Osteoblast (primary cell): Measurements from ENCODE around the gene ARID3C. TPM values are rescaled to one million over a fixed set of nuclear protein-coding genes. Genes with fewer than 3 reads are reported as not detected.

ENCODE experiments used
- DNase-seq: peaks from one replicate; pipeline ENCODE4 v3.0.0; 2011; ENCODE audit warnings: low spot score, mixed read lengths; ENCODE audit not compliant: insufficient read length; ENCODE audit errors: missing footprints
- H2AFZ ChIP-seq: 2 replicates; pipeline ENCODE4 v1.6.0; 2011; ENCODE audit warnings: mild to moderate bottlenecking, low read length
- H3K27ac ChIP-seq: 2 replicates; pipeline ENCODE4 v1.5.1; 2011; ENCODE audit warnings: mild to moderate bottlenecking, low read depth, low read length, moderate library complexity
- H3K27me3 ChIP-seq: 2 replicates; pipeline ENCODE4 v1.6.0; 2012; ENCODE audit warnings: mild to moderate bottlenecking, control low read depth, inconsistent platforms, low read length, moderate library complexity; ENCODE audit not compliant: insufficient read depth
- H3K36me3 ChIP-seq: 2 replicates; pipeline ENCODE4 v1.5.1; 2011; ENCODE audit warnings: mild to moderate bottlenecking, low read length, control low read depth, moderate library complexity; ENCODE audit not compliant: insufficient read depth
- H3K4me1 ChIP-seq: 2 replicates; pipeline ENCODE4 v1.5.1; 2011; ENCODE audit warnings: mild to moderate bottlenecking, low read length, control low read depth, moderate library complexity; ENCODE audit not compliant: insufficient read depth
- H3K4me2 ChIP-seq: 2 replicates; pipeline ENCODE4 v1.6.0; 2011; ENCODE audit warnings: mild to moderate bottlenecking, low read length; ENCODE audit not compliant: insufficient read depth
- H3K4me3 ChIP-seq: fragments of 200-600 bp; sonication (generic); 3 replicates; pipeline ENCODE4 v1.5.1; 2012; ENCODE audit warnings: mild to moderate bottlenecking, low read length, inconsistent platforms; ENCODE audit not compliant: insufficient read depth
- H3K79me2 ChIP-seq: 2 replicates; pipeline ENCODE4 v1.6.0; 2012; ENCODE audit warnings: mild to moderate bottlenecking, low read length, control low read depth, inconsistent platforms; ENCODE audit not compliant: insufficient read depth
- H3K9me3 ChIP-seq: 2 replicates; pipeline ENCODE4 v1.5.1; 2011; ENCODE audit warnings: low read depth, low read length, control low read depth
- H4K20me1 ChIP-seq: 2 replicates; pipeline ENCODE4 v1.6.0; 2012; ENCODE audit warnings: mild to moderate bottlenecking, low read length, control low read depth; ENCODE audit not compliant: insufficient read depth
- small RNA-seq: library from RNA; depleted of rRNA; stranded (forward); fragments of <200 nt; gene quantifications from one replicate; pipeline ENCODE3, GENCODE V24; 2012
- total RNA-seq: library from RNA; depleted of rRNA; stranded (reverse); fragments of >200 nt; gene quantifications from 2 replicates; pipeline ENCODE4 v1.2.3, GENCODE V29; 2012
- TF ChIP-seq, protein P1 (sequence below): IDR thresholded peaks from 2 replicates; pipeline ENCODE4 v1.5.1; 2011; ENCODE audit warnings: mild to moderate bottlenecking, low read depth, low read length, moderate library complexity; ENCODE audit errors: extremely low read depth

The ARID3C gene
- total RNA-seq, 1 donor: under 0.01 TPM

GRCh38 chr9:34572628-34573027 lies 56.2 kb downstream of the ARID3C start:
- H3K4me1 ChIP-seq: no peaks in the 10 kb centered on the region
- no peak overlapping the region for H3K4me2 ChIP-seq
- H2AFZ ChIP-seq: no peak overlapping the region
- TF ChIP-seq, protein P1, sequence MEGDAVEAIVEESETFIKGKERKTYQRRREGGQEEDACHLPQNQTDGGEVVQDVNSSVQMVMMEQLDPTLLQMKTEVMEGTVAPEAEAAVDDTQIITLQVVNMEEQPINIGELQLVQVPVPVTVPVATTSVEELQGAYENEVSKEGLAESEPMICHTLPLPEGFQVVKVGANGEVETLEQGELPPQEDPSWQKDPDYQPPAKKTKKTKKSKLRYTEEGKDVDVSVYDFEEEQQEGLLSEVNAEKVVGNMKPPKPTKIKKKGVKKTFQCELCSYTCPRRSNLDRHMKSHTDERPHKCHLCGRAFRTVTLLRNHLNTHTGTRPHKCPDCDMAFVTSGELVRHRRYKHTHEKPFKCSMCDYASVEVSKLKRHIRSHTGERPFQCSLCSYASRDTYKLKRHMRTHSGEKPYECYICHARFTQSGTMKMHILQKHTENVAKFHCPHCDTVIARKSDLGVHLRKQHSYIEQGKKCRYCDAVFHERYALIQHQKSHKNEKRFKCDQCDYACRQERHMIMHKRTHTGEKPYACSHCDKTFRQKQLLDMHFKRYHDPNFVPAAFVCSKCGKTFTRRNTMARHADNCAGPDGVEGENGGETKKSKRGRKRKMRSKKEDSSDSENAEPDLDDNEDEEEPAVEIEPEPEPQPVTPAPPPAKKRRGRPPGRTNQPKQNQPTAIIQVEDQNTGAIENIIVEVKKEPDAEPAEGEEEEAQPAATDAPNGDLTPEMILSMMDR: no peak
- H3K4me3 ChIP-seq: no peak overlapping the region
- no peaks in the 10 kb centered on the region for H4K20me1 ChIP-seq
- H3K27me3 ChIP-seq: peaks cover 26% of the 10 kb centered on the region
- DNase-seq: no peak
- no peaks in the 10 kb centered on the region for H3K36me3 ChIP-seq
- no peak overlapping the region for H3K27ac ChIP-seq
- no peaks in the 10 kb centered on the region for H3K79me2 ChIP-seq
- no peaks in the 10 kb centered on the region for H3K9me3 ChIP-seq

DNA sequence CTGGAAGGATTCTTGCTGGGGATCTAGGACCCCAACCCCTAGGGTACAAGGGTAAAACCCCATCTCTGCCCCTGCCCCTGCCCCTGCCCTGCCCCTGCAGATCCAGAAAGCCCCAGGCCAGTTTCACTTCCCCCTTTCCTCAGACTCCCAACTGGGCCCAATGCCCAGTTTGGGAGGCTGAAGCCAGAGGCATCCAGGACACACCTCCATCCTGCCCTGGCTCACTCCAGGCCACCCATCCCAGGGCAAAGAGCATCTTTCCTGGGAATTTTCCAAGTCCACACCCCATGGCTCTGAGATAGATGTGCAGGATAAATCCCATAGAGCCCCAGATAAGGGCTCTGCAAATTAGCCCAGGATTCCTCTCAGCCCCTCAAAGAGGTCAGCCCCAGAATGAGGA lies 56.8 kb downstream of the ARID3C start:
- Histone ChIP-seq H2AFZ (no peak overlapping the region), H3K9me3 (no peaks in the 10 kb centered on the region), H3K4me3 (no peak overlapping the region), H3K27ac (no peak overlapping the region), H4K20me1 (no peaks in the 10 kb centered on the region), H3K27me3 (peaks cover 22% of the 10 kb centered on the region), H3K36me3 (no peaks in the 10 kb centered on the region), H3K79me2 (no peaks in the 10 kb centered on the region), H3K4me1 (no peaks in the 10 kb centered on the region), H3K4me2 (no peak overlapping the region)
- DNase-seq: no peak
- TF ChIP-seq, protein P1: no peak

GRCh38 chr9:34571481-34571810 lies 57.4 kb downstream of the ARID3C start:
- H3K4me2 ChIP-seq: no peak overlapping the region
- no peaks in the 10 kb centered on the region for H4K20me1 ChIP-seq
- no peak for DNase-seq
- no peaks in the 10 kb centered on the region for H3K36me3 ChIP-seq
- H3K27ac ChIP-seq: no peak overlapping the region
- no peak overlapping the region for H3K4me3 ChIP-seq
- H3K79me2 ChIP-seq: no peaks in the 10 kb centered on the region
- H3K4me1 ChIP-seq: no peaks in the 10 kb centered on the region
- H3K9me3 ChIP-seq: no peaks in the 10 kb centered on the region
- peaks cover 16% of the 10 kb centered on the region for H3K27me3 ChIP-seq
- TF ChIP-seq, protein P1: no peak
- H2AFZ ChIP-seq: no peak overlapping the region

Small RNA genes lying within 50 kb of the gene (small RNA-seq; reads per million reads assigned to genes)
- gene CCL27: not detected

Other genes with a start within 250 kb of the ARID3C start
- gene FAM219A, start 170.5 kb downstream of the ARID3C start, total RNA-seq: 8.5 and 9.4 TPM in 2 replicates
- 47.4 TPM in 1 of 2 replicates, not detected in the other for gene DNAI1, start 170.3 kb downstream of the ARID3C start, total RNA-seq
- under 0.01 and 0.29 TPM in 2 replicates for gene ENHO, start 106.1 kb downstream of the ARID3C start, total RNA-seq
- gene CNTFR, start 39.3 kb downstream of the ARID3C start, total RNA-seq: under 0.01 TPM in 1 of 2 replicates, not detected in the other
- gene RPP25L, start 17.0 kb downstream of the ARID3C start, total RNA-seq: 17.7 and 19.2 TPM in 2 replicates
- 84.0 and 90.5 TPM in 2 replicates for gene DCTN3, start 8.6 kb downstream of the ARID3C start, total RNA-seq
- gene SIGMAR1, start 8.7 kb upstream of the ARID3C start, total RNA-seq: 72.7 and 73.4 TPM in 2 replicates
- 32.6 and 38.9 TPM in 2 replicates for gene GALT, start 17.6 kb upstream of the ARID3C start, total RNA-seq
- 34.4 and 38.0 TPM in 2 replicates for gene IL11RA, start 23.1 kb upstream of the ARID3C start, total RNA-seq
- 0.36 TPM in 1 of 2 replicates, not detected in the other for gene CCL27, start 33.6 kb upstream of the ARID3C start, total RNA-seq
- not detected in 2 replicates for gene CCL19, start 62.2 kb upstream of the ARID3C start, total RNA-seq
- not detected in 2 replicates for gene CCL21, start 81.1 kb upstream of the ARID3C start, total RNA-seq